HCT116 (cell line): ENCODE results near the gene NR2F1-AS1. TPM values are rescaled to one million over a fixed set of nuclear protein-coding genes. Genes with fewer than 3 reads are reported as not detected.

ENCODE experiments used
- ATAC-seq: fragments of 200-7000 bp; cut with Tn5 transposase; 2 replicates; pipeline ENCODE4 v1.9.1; 2020; ENCODE audit warnings: mild to moderate bottlenecking, moderate library complexity
- BruUV-seq: library from RNA; stranded (reverse); fragments of 400-500 nt; replicated peaks from 2 replicates; lab custom pipeline; 2021; lab: Mats Ljungman, UMichigan
- CTCF ChIA-PET: fragments of 300-600 bp; sonication (Branson Sonifier 250); formaldehyde crosslinking; loops from one replicate; lab custom pipeline; 2021; ENCODE audit warnings: antibody characterized with exemption; lab: Charles Lee
- POLR2A ChIA-PET: fragments of 300-600, 350-600 bp; sonication (Branson Sonifier 250); formaldehyde crosslinking; loops from one replicate; lab custom pipeline; 2021; ENCODE audit warnings: antibody characterized with exemption; lab: Charles Lee
- RAD21 ChIA-PET, 2 experiments: fragments of 300-600 bp; sonication (Branson Sonifier 250); formaldehyde crosslinking; loops; one replicate each; lab custom pipeline; 2023; ENCODE audit warnings: low total read pairs in 2 of 2; ENCODE audit not compliant: uncharacterized antibody in 2 of 2, unreplicated experiment in 2 of 2, low non-redundant PET in 1 of 2; lab: Charles Lee
- DNase-seq: peaks from one replicate; pipeline ENCODE4 v3.0.0-alpha.2; 2010; ENCODE audit warnings: low read depth, low spot score
- H2AFZ ChIP-seq: fragments of 200-600 bp; shearing (Covaris generic), sonication (generic); 2 replicates; pipeline ENCODE4 v1.6.1; 2017; ENCODE audit warnings: low read depth, mixed run types, mixed read lengths, antibody characterized with exemption, low read length; ENCODE audit not compliant: poor library complexity, severe bottlenecking
- H3K27ac ChIP-seq: 2 replicates; pipeline ENCODE4 v1.5.1; 2012; ENCODE audit warnings: low read depth, low read length
- H3K27me3 ChIP-seq: fragments of 200-600 bp; sonication (generic); 2 replicates; pipeline ENCODE4 v1.6.1; 2016; ENCODE audit warnings: mixed run types, low read length, mixed read lengths; ENCODE audit not compliant: insufficient read depth
- H3K36me3 ChIP-seq, 2 experiments: fragments of 200-500 bp in 1 of 2; fragments of 200-600 bp in 1 of 2; sonication (Bioruptor generic) in 1 of 2; sonication (generic) in 1 of 2; 2 replicates each; pipeline versions ENCODE4 v1.5.1 to v1.6.1; 2014 to 2016; ENCODE audit warnings: low read length in 2 of 2, inconsistent platforms in 1 of 2, mixed read lengths in 1 of 2, mixed run types in 1 of 2; ENCODE audit not compliant: insufficient read depth in 2 of 2, control insufficient read depth in 1 of 2
- H3K4me1 ChIP-seq, 2 experiments: fragments of 200-600 bp in 1 of 2; sonication (generic) in 1 of 2; 2 replicates each; pipeline versions ENCODE4 v1.5.1 to v1.6.1; 2012 to 2017; ENCODE audit warnings: low read length in 2 of 2, inconsistent platforms in 1 of 2, mild to moderate bottlenecking in 1 of 2, mixed read lengths in 1 of 2, mixed run types in 1 of 2, moderate library complexity in 1 of 2; ENCODE audit not compliant: insufficient read depth in 2 of 2, control insufficient read depth in 1 of 2
- H3K4me2 ChIP-seq: fragments of 200-600 bp; sonication (generic); 2 replicates; pipeline ENCODE4 v1.6.1; 2017; ENCODE audit warnings: mixed run types, low read length, mixed read lengths
- H3K4me3 ChIP-seq, 2 experiments: fragments of 200-600 bp in 1 of 2; sonication (generic) in 1 of 2; replicated peaks in 1 of 2; 2 replicates each; pipeline ENCODE4 v1.5.1; 2011 to 2016; ENCODE audit warnings: low read length in 2 of 2, control low read depth in 1 of 2, low read depth in 1 of 2, mild to moderate bottlenecking in 1 of 2, mixed read lengths in 1 of 2, mixed run types in 1 of 2
- H3K79me2 ChIP-seq: fragments of 200-600 bp; sonication (generic); 2 replicates; pipeline ENCODE4 v1.6.1; 2017; ENCODE audit warnings: mild to moderate bottlenecking, mixed run types, low read length, moderate library complexity, mixed read lengths; ENCODE audit not compliant: insufficient read depth
- H3K9ac ChIP-seq: fragments of 200-600 bp; sonication (generic); 2 replicates; pipeline ENCODE4 v1.6.1; 2016; ENCODE audit warnings: low read length, mixed read lengths
- H3K9me2 ChIP-seq: fragments of 200-600 bp; sonication (generic), shearing (Covaris generic); 2 replicates; pipeline ENCODE4 v1.6.1; 2017; ENCODE audit warnings: mixed run types, mild to moderate bottlenecking, moderate library complexity; ENCODE audit not compliant: insufficient read depth
- H3K9me3 ChIP-seq, 2 experiments: fragments of 200-500 bp in 1 of 2; fragments of 200-600 bp in 1 of 2; sonication (Bioruptor generic) in 1 of 2; sonication (generic) in 1 of 2; 2 replicates each; pipeline ENCODE4 v1.6.1; 2014 to 2017; ENCODE audit warnings: low read length in 2 of 2, mixed read lengths in 2 of 2, inconsistent platforms in 1 of 2, low read depth in 1 of 2, mild to moderate bottlenecking in 1 of 2, mixed run types in 1 of 2, moderate library complexity in 1 of 2; ENCODE audit not compliant: control insufficient read depth in 1 of 2, insufficient read depth in 1 of 2
- H4K20me1 ChIP-seq: fragments of 200-600 bp; sonication (generic), shearing (Covaris generic); 2 replicates; pipeline ENCODE4 v1.6.1; 2017; ENCODE audit warnings: mixed run types, mild to moderate bottlenecking, moderate library complexity; ENCODE audit not compliant: insufficient read depth
- ATF3 ChIP-seq: IDR thresholded peaks from 2 replicates; pipeline ENCODE4 v1.6.1; 2012
- CEBPB ChIP-seq: IDR thresholded peaks from 2 replicates; pipeline ENCODE4 v1.6.1; 2012; ENCODE audit warnings: low read depth
- EGR1 ChIP-seq: IDR thresholded peaks from 2 replicates; pipeline ENCODE4 v1.6.1; 2012; ENCODE audit warnings: low read depth
- ELF1 ChIP-seq: IDR thresholded peaks from 2 replicates; pipeline ENCODE4 v1.6.1; 2012; ENCODE audit warnings: low read depth, borderline replicate concordance
- EZH2 ChIP-seq: fragments of 200-600 bp; sonication (generic); IDR thresholded peaks from 2 replicates; pipeline ENCODE4 v1.6.1; 2017; ENCODE audit warnings: antibody characterized with exemption, mixed run types
- EZH2phosphoT487 ChIP-seq: fragments of 200-600 bp; IDR thresholded peaks from 2 replicates; pipeline ENCODE4 v1.6.1; 2018; ENCODE audit warnings: antibody characterized with exemption, borderline replicate concordance
- FOSL1 ChIP-seq: IDR thresholded peaks from 2 replicates; pipeline ENCODE4 v1.6.1; 2012; ENCODE audit warnings: low read depth
- SIN3A ChIP-seq: IDR thresholded peaks from 2 replicates; pipeline ENCODE4 v1.6.1; 2012; ENCODE audit warnings: low read depth
- TCF7L2 ChIP-seq: IDR thresholded peaks from 2 replicates; pipeline ENCODE4 v1.7.0; 2011; ENCODE audit warnings: borderline replicate concordance, inconsistent platforms; ENCODE audit not compliant: insufficient read depth, insufficient read length; ENCODE audit errors: extremely low read depth
- ZNF274 ChIP-seq: fragments of 200-500 bp; sonication (Bioruptor generic); IDR thresholded peaks from 2 replicates; pipeline ENCODE4 v1.6.1; 2014; ENCODE audit warnings: mild to moderate bottlenecking, low read depth, low read length, inconsistent platforms
- intact Hi-C: fragments of 100-400 bp; cut with micrococcal nuclease; formaldehyde crosslinking; loops from 2 replicates; pipeline ENCODE4 v1.10.0; 2022
- total RNA-seq: library from RNA; stranded (reverse); gene quantifications from one replicate; pipeline ENCODE4 v1.2.1, GENCODE V29; 2021; ENCODE audit not compliant: unreplicated experiment

NR2F1-AS1 gene
- total RNA-seq, 1 experiment from 2014 or later: 20.1 TPM

GRCh38 chr5:93593476-93594131, 12.6 kb upstream of the NR2F1-AS1 start:
- intact Hi-C loops: no loop called here
- no peaks in the 10 kb centered on the region for H3K27me3 ChIP-seq
- peaks cover 17 to 26% of the 10 kb centered on the region in 2 experiments for H3K4me1 ChIP-seq
- ChIA-PET CTCF (no interaction called here), POLR2A (no interaction called here), RAD21 (no interaction called here)
- no peak for DNase-seq
- no peak for ATAC-seq
- H3K36me3 ChIP-seq: peaks cover 0 to 42% of the 10 kb centered on the region in 2 experiments; a peak in 2 of 4 replicates
- no peak for TF ChIP-seq ZNF274
- no peak for TF ChIP-seq FOSL1
- no peak for TF ChIP-seq EZH2phosphoT487
- no peak for TF ChIP-seq CEBPB
- TF ChIP-seq EGR1: no peak
- no peak for TF ChIP-seq TCF7L2
- no peaks in the 10 kb centered on the region for H4K20me1 ChIP-seq
- no peaks in the 10 kb centered on the region for H3K9me3 ChIP-seq
- H3K4me2 ChIP-seq: no peak overlapping the region
- H3K9ac ChIP-seq: no peak overlapping the region
- no peak overlapping the region for H3K27ac ChIP-seq
- no TSS peak for BruUV-seq
- no peak overlapping the region for H3K4me3 ChIP-seq
- H2AFZ ChIP-seq: no peak overlapping the region
- peaks cover 6% of the 10 kb centered on the region; the same call in 1 of the 2 replicates for H3K79me2 ChIP-seq
- H3K9me2 ChIP-seq: no peaks in the 10 kb centered on the region

- intact Hi-C loops: no loop called here
- ChIA-PET CTCF (no interaction called here), RAD21 (no interaction called here), POLR2A (interaction anchor here (2.1 kb wide), 1 partner anchor 10 kb away, joined by 11 read pairs; the partner anchor contains the start of gene NR2F1)
- H3K79me2 ChIP-seq: peaks cover 6% of the 10 kb centered on the region; the same call in 1 of the 2 replicates
- H3K9me3 ChIP-seq: no peaks in the 10 kb centered on the region
- H4K20me1 ChIP-seq: no peaks in the 10 kb centered on the region
- TF ChIP-seq ELF1: no peak
- TF ChIP-seq EZH2: no peak
- no peak for TF ChIP-seq SIN3A
- TF ChIP-seq ATF3: no peak
- no peaks in the 10 kb centered on the region for H3K9me2 ChIP-seq
- H3K27me3 ChIP-seq: no peaks in the 10 kb centered on the region
- peaks cover 0 to 47% of the 10 kb centered on the region in 2 experiments; a peak in 2 of 4 replicates for H3K36me3 ChIP-seq
- DNase-seq (no peak), ATAC-seq (no peak)
- H2AFZ ChIP-seq: no peak overlapping the region
- peak overlapping the region; percentile 25 for H3K27ac ChIP-seq
- peaks cover 17 to 21% of the 10 kb centered on the region in 2 experiments for H3K4me1 ChIP-seq
- no TSS peak for BruUV-seq
- no peak overlapping the region for H3K4me3 ChIP-seq
- no peak overlapping the region for H3K9ac ChIP-seq
- no peak overlapping the region for H3K4me2 ChIP-seq
Measured at GRCh38 chr5:93592883-93593282, 11.9 kb upstream of the NR2F1-AS1 start.
